Mucosa of stomach (tissue), 1 donor: ENCODE results near the gene TNK2.
"Not testable (repeated sequence)": the region's sequence is repeated elsewhere in the genome, so short reads cannot be mapped to it uniquely, and the experiment has no call there.

ENCODE experiments used
- H3K27me3 ChIP-seq: one replicate; pipeline ENCODE4 v1.7.0; 2013; ENCODE audit warnings: mild to moderate bottlenecking, low read length; ENCODE audit not compliant: control insufficient read depth, insufficient read depth
- H3K36me3 ChIP-seq: one replicate; pipeline ENCODE4 v1.7.0; 2013; ENCODE audit warnings: low read length; ENCODE audit not compliant: control insufficient read depth, insufficient read depth
- H3K4me1 ChIP-seq: one replicate; pipeline ENCODE4 v1.7.0; 2013; ENCODE audit warnings: mild to moderate bottlenecking, low read length; ENCODE audit not compliant: control insufficient read depth, insufficient read depth
- H3K4me3 ChIP-seq: one replicate; pipeline ENCODE4 v1.7.0; 2013; ENCODE audit warnings: low read length
- H3K9ac ChIP-seq: one replicate; pipeline ENCODE4 v1.7.0; 2013; ENCODE audit warnings: mild to moderate bottlenecking, low read length, moderate library complexity
- H3K9me3 ChIP-seq: one replicate; pipeline ENCODE4 v1.7.0; 2013; ENCODE audit warnings: mild to moderate bottlenecking, low read length, moderate library complexity; ENCODE audit not compliant: control insufficient read depth
- donor health status: Pancreatic carcinoma.

The TNK2 gene

DNA sequence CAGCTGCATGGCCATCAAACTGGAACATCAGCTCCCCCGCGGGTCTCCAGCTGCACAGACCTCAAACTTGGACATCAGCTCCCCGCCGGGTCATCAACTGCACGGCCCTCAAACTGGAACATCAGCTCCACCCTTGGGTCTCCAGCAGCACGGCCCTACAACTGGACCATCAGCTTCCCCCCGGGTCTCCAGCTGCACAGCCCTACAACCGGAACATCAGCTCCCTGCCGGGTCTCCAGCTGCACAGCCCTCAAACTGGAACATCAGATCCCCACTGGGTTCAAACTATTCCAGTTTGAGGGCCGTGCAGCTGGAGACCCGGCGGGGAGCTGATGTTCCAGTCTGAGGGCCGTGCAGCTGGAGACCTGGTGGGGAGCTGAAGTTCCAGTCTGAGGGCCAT lies 32.5 kb upstream of the TNK2 start:
- not testable (repeated sequence) for H3K4me3 ChIP-seq, H3K4me1 ChIP-seq, H3K27me3 ChIP-seq, H3K9me3 ChIP-seq, H3K9ac ChIP-seq, H3K36me3 ChIP-seq

GRCh38 chr3:195939526-195940470 lies 31.4 kb upstream of the TNK2 start:
- H3K4me1 ChIP-seq, H3K27me3 ChIP-seq, H3K36me3 ChIP-seq, H3K9me3 ChIP-seq, H3K9ac ChIP-seq, H3K4me3 ChIP-seq: not testable (repeated sequence)

GRCh38 chr3:195933044-195933430 lies 24.7 kb upstream of the TNK2 start:
- H3K9ac ChIP-seq, H3K9me3 ChIP-seq, H3K36me3 ChIP-seq, H3K4me1 ChIP-seq, H3K4me3 ChIP-seq, H3K27me3 ChIP-seq: not testable (repeated sequence)

- Histone ChIP-seq H3K9ac (no peak overlapping the region), H3K9me3 (no peaks in the 10 kb centered on the region), H3K4me1 (no peaks in the 10 kb centered on the region), H3K27me3 (no peaks in the 10 kb centered on the region), H3K4me3 (no peak overlapping the region), H3K36me3 (no peaks in the 10 kb centered on the region)
These were observed 24.2 kb upstream of the TNK2 start for GRCh38 chr3:195932418-195933043.

GRCh38 chr3:195931582-195932273 lies 23.4 kb upstream of the TNK2 start:
- Histone ChIP-seq H3K9ac (no peak overlapping the region), H3K36me3 (no peaks in the 10 kb centered on the region), H3K4me1 (no peaks in the 10 kb centered on the region), H3K27me3 (no peaks in the 10 kb centered on the region), H3K9me3 (no peaks in the 10 kb centered on the region), H3K4me3 (no peak overlapping the region)

DNA sequence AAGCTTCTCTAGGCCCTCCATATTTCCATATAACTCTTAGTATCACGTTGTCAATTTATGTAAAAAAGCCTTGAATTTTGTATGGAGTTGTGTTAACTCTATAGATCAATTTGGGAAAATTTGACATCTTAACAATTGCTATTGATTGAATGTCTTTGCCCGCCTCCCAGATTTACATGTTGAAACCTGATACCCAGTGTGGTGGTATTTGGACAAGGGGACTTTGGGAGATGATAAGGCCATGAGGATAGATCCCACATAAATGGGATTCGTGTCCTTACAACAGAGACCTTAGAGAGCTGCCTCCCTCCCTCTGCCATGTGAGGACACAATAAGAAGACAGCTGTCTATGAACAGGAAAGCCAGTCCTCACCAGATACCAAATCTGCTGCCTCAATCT lies 21.1 kb upstream of the TNK2 start:
- H3K36me3 ChIP-seq, result no peaks in the 10 kb centered on the region
- no peaks in the 10 kb centered on the region for H3K27me3 ChIP-seq
- no peaks in the 10 kb centered on the region for H3K9me3 ChIP-seq
- no peak overlapping the region for H3K9ac ChIP-seq
- H3K4me3 ChIP-seq, result no peak overlapping the region
- H3K4me1 ChIP-seq, result no peaks in the 10 kb centered on the region

DNA sequence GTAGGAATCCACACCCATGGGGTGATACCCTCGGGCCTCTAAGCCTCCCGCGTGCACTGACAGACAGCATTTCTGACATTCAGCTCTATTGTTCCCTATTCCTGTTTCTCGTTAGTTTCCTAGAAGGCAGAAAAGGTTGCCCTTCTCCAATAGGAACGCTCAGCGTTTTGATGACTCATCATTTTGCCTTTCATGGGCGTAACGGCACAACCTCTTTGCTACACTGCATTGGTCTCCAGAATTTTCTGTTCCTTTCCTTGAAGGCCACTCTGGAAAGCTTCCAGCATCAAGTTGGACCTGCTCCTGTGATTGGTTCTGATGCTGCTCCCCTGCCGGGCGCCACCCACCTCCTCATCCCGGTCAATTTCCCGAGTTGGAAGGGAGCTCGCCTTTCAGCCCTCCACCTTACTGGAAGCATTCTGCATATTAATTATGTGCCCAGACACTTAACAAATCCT lies 13.0 kb upstream of the TNK2 start:
- Histone ChIP-seq H3K9ac (no peak overlapping the region), H3K4me1 (no peaks in the 10 kb centered on the region)

DNA sequence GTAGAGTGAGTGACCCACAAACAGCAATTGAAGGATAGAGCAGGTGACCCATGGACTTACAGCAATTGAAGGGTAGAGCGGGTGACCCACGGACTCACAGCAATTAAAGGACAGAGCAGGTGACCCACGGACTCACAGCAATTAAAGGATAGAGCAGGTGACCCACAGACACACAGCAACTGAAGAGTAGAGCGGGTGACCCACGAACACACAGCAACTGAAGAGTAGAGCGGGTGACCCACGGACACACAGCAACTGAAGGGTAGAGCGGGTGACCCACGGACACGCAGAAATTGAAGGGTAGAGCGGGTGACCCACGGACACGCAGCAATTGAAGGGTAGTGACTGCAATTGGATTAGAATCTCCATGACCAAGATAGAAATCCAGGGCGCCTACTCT lies 9.8 kb upstream of the TNK2 start:
- peaks cover 7% of the 10 kb centered on the region for H3K4me1 ChIP-seq
- no peaks in the 10 kb centered on the region for H3K36me3 ChIP-seq
- H3K9me3 ChIP-seq, result no peaks in the 10 kb centered on the region
- no peaks in the 10 kb centered on the region for H3K27me3 ChIP-seq
- H3K9ac ChIP-seq, result no peak overlapping the region
- H3K4me3 ChIP-seq, result no peak overlapping the region

More for the DNA sequence above, 13.0 kb upstream of the TNK2 start:
- Histone ChIP-seq H3K9me3 (no peaks in the 10 kb centered on the region), H3K36me3 (no peaks in the 10 kb centered on the region), H3K27me3 (no peaks in the 10 kb centered on the region), H3K4me3 (no peak overlapping the region)

DNA sequence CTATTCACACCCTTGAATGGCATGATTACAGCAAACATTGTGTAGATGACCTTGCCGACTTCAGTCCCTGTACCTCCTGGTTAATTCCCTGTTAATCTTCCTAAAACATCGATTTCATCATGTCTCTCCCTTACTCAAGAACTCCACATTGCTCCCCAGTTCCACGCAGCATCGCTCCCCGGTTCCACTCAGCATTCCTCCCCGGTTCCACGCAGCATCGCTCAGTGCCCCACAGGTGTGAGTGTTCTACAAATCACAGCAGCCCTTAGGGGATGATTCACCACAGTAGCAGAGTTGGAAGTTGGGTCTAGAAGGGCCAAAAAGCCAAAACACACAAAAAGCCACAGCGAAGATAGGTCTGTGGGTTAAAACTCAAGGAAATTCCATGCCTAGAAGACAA lies 8.6 kb upstream of the TNK2 start:
- Histone ChIP-seq H3K4me1 (peaks cover 7% of the 10 kb centered on the region), H3K27me3 (no peaks in the 10 kb centered on the region), H3K9me3 (no peaks in the 10 kb centered on the region), H3K4me3 (no peak overlapping the region), H3K9ac (no peak overlapping the region), H3K36me3 (no peaks in the 10 kb centered on the region)

DNA sequence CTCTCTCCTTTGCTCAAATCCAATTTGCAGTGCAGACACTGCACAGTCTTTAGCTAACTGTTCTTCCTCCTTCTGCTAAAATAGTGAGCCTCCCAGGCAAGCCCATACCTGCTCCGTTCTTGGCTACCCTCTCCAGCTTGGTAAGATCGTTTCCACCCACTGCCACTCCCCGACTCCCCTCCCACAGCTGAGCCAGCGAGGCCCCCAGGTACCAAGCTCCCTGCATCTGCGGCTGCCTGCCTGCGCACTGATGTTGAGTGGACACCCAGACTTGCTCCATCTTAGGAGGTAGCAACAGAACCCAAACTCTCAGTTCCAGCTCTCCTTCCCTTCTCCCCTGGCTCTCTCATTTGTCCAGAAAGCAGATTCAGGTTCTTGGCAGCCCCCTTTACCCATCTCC lies 7.9 kb upstream of the TNK2 start:
- Histone ChIP-seq H3K27me3 (no peaks in the 10 kb centered on the region), H3K36me3 (no peaks in the 10 kb centered on the region), H3K9ac (no peak overlapping the region), H3K9me3 (no peaks in the 10 kb centered on the region), H3K4me1 (peaks cover 7% of the 10 kb centered on the region), H3K4me3 (no peak overlapping the region)

GRCh38 chr3:195914648-195915473 lies 6.5 kb upstream of the TNK2 start:
- no peak overlapping the region for H3K4me3 ChIP-seq
- H3K9ac ChIP-seq, result no peak overlapping the region
- no peaks in the 10 kb centered on the region for H3K27me3 ChIP-seq
- H3K9me3 ChIP-seq, result no peaks in the 10 kb centered on the region
- no peaks in the 10 kb centered on the region for H3K36me3 ChIP-seq
- peaks cover 12% of the 10 kb centered on the region for H3K4me1 ChIP-seq
